Endothelial cell of umbilical vein (primary cell): ENCODE results near the gene MICALL2. TPM values are rescaled to one million over a fixed set of nuclear protein-coding genes. Genes with fewer than 3 reads are reported as not detected.

Source experiments
- BruUV-seq: library from RNA; stranded (reverse); fragments of 400-500 nt; replicated peaks from 2 replicates; lab custom pipeline; 2021; lab: Mats Ljungman, UMichigan
- CTCF ChIA-PET: fragments of 300-600, 350-600 bp; sonication (Branson Sonifier 250); formaldehyde crosslinking; loops from one replicate; lab custom pipeline; 2021; ENCODE audit warnings: antibody characterized with exemption, inconsistent platforms; lab: Charles Lee
- POLR2A ChIA-PET: fragments of 300-600, 350-600 bp; sonication (Branson Sonifier 250); formaldehyde crosslinking; loops from one replicate; lab custom pipeline; 2021; ENCODE audit warnings: antibody characterized with exemption, inconsistent platforms; lab: Charles Lee
- DNase-seq: peaks from one replicate; pipeline ENCODE4 v3.0.0-alpha.2; 2011; ENCODE audit warnings: low read depth, low spot score
- FAIRE-seq: peaks from 2 replicates; lab custom pipeline; 2011; peaks lifted over from hg19 to GRCh38; lab: Jason Lieb, UNC
- H2AFZ ChIP-seq: 2 replicates; pipeline ENCODE4 v1.6.0; 2012; ENCODE audit warnings: low read depth, low read length, control low read depth, inconsistent platforms
- H3K27ac ChIP-seq: 2 replicates; pipeline ENCODE4 v1.5.1; 2011; ENCODE audit warnings: low read depth, mild to moderate bottlenecking, control low read depth, low read length, moderate library complexity; ENCODE audit not compliant: insufficient read depth
- H3K27me3 ChIP-seq, 2 experiments: 2 replicates each; pipeline versions ENCODE4 v1.6.0 to v1.6.1; 2011; ENCODE audit warnings: low read length in 2 of 2, mixed read lengths in 1 of 2; ENCODE audit not compliant: control insufficient read depth in 2 of 2, insufficient read depth in 2 of 2
- H3K36me3 ChIP-seq, 2 experiments: 2 replicates in 1 of 2; 3 replicates in 1 of 2; pipeline ENCODE4 v1.5.1; 2011; ENCODE audit warnings: low read length in 2 of 2, mild to moderate bottlenecking in 1 of 2, moderate library complexity in 1 of 2; ENCODE audit not compliant: control insufficient read depth in 2 of 2, insufficient read depth in 2 of 2; ENCODE audit errors: extremely low read depth in 1 of 2
- H3K4me1 ChIP-seq: 3 replicates; pipeline ENCODE4 v1.5.1; 2011; ENCODE audit warnings: mild to moderate bottlenecking, low read length; ENCODE audit not compliant: control insufficient read depth, insufficient read depth; ENCODE audit errors: extremely low read depth
- H3K4me2 ChIP-seq: 2 replicates; pipeline ENCODE4 v1.6.1; 2011; ENCODE audit warnings: low read length, control low read depth, mixed read lengths; ENCODE audit not compliant: insufficient read depth
- H3K4me3 ChIP-seq, 3 experiments: fragments of 200-600 bp in 1 of 3; sonication (generic), shearing (Covaris generic) in 1 of 3; replicated peaks in 1 of 3; 2 replicates each; pipeline ENCODE4 v1.5.1; 2011 to 2016; ENCODE audit warnings: control low read depth in 3 of 3, low read length in 3 of 3, mild to moderate bottlenecking in 2 of 3, inconsistent platforms in 1 of 3, low read depth in 1 of 3, moderate library complexity in 1 of 3; ENCODE audit not compliant: insufficient read depth in 1 of 3
- H3K79me2 ChIP-seq: 2 replicates; pipeline ENCODE4 v1.6.0; 2012; ENCODE audit warnings: low read length, inconsistent platforms; ENCODE audit not compliant: control insufficient read depth, insufficient read depth
- H3K9ac ChIP-seq: replicated peaks from 2 replicates; pipeline ENCODE3; 2011; ENCODE audit warnings: low read length, control low read depth; ENCODE audit not compliant: insufficient read depth; ENCODE audit errors: extremely low read depth
- H3K9me1 ChIP-seq: replicated peaks from 3 replicates; pipeline ENCODE4 v1.6.0; 2011; ENCODE audit warnings: mild to moderate bottlenecking, low read length; ENCODE audit not compliant: control insufficient read depth, insufficient read depth; ENCODE audit errors: extremely low read depth
- H3K9me3 ChIP-seq: replicated peaks from 2 replicates; pipeline ENCODE4 v1.5.1; 2012; ENCODE audit warnings: low read length, inconsistent platforms; ENCODE audit not compliant: control insufficient read depth, insufficient read depth
- H4K20me1 ChIP-seq: replicated peaks from 2 replicates; pipeline ENCODE3; 2011; ENCODE audit warnings: mild to moderate bottlenecking, low read length; ENCODE audit not compliant: control insufficient read depth, insufficient read depth; ENCODE audit errors: extremely low read depth
- EZH2 ChIP-seq: IDR thresholded peaks from 2 replicates; pipeline ENCODE4 v1.6.1; 2012; ENCODE audit warnings: borderline replicate concordance, low read depth, mild to moderate bottlenecking, moderate library complexity, low read length, inconsistent platforms; ENCODE audit not compliant: severe bottlenecking
- FOS ChIP-seq: IDR thresholded peaks from 2 replicates; pipeline ENCODE4 v1.6.1; 2011; ENCODE audit warnings: mild to moderate bottlenecking, low read length, moderate library complexity, borderline replicate concordance; ENCODE audit not compliant: insufficient read depth
- GATA2 ChIP-seq: IDR thresholded peaks from 2 replicates; pipeline ENCODE4 v1.7.0; 2011; ENCODE audit warnings: low read depth, mild to moderate bottlenecking, moderate library complexity, mixed read lengths, low read length; ENCODE audit not compliant: insufficient read length, insufficient read depth
- JUN ChIP-seq: IDR thresholded peaks from 2 replicates; pipeline ENCODE4 v1.6.1; 2011; ENCODE audit warnings: borderline replicate concordance, low read depth; ENCODE audit not compliant: insufficient read length, insufficient read depth
- MYC ChIP-seq: IDR thresholded peaks from one replicate; pipeline ENCODE4 v1.6.1; 2011; ENCODE audit warnings: mild to moderate bottlenecking, low read depth, low read length
- POLR2A ChIP-seq: IDR thresholded peaks from 2 replicates; pipeline ENCODE4 v1.6.1; 2012; ENCODE audit warnings: low read depth, mild to moderate bottlenecking, control low read depth, low read length
- POLR2AphosphoS5 ChIP-seq: IDR thresholded peaks from 2 replicates; pipeline ENCODE4 v1.6.1; 2012; ENCODE audit warnings: low read depth, mild to moderate bottlenecking, control low read depth, low read length, moderate library complexity; ENCODE audit not compliant: insufficient read depth
- dilution Hi-C: fragments of 300-500 bp; cut with MboI; formaldehyde crosslinking; loops from one replicate; pipeline ENCODE4 v1.15.0; 2019; ENCODE audit warnings: low sequenced_read_pairs; ENCODE audit not compliant: extremely low pct_ligation_motif_present
- intact Hi-C: fragments of 100-400 bp; cut with micrococcal nuclease; formaldehyde crosslinking; loops from one replicate; pipeline ENCODE4 v1.10.0; 2022
- polyA plus RNA-seq, 4 experiments: library from polyadenylated mRNA; depleted of rRNA in 3 of 4; stranded (reverse) in 3 of 4; unstranded in 1 of 4; fragments of >200 nt; gene quantifications; 2 replicates each; pipeline versions ENCODE4 v1.2.1 to v1.2.3, GENCODE V29; 2011 to 2012; ENCODE audit warnings: missing spikeins in 1 of 4
- total RNA-seq: library from RNA; stranded (reverse); gene quantifications from 2 replicates; pipeline ENCODE4 v1.2.3, GENCODE V29; 2021
- TF ChIP-seq, protein P1 (sequence below), 2 donors: IDR thresholded peaks; 1 replicate in 1 of 2; 2 replicates in 1 of 2; pipeline ENCODE4 v1.5.1; 2011; ENCODE audit warnings: low read length in 2 of 2, mild to moderate bottlenecking in 2 of 2, moderate library complexity in 2 of 2, control low read depth in 1 of 2, inconsistent platforms in 1 of 2, low read depth in 1 of 2; ENCODE audit not compliant: insufficient read depth in 1 of 2; ENCODE audit errors: extremely low read depth in 1 of 2
- TF ChIP-seq, protein P2 (sequence below): IDR thresholded peaks from 2 replicates; pipeline ENCODE4 v1.6.1; 2011; ENCODE audit not compliant: insufficient read depth, insufficient read length

The MICALL2 gene
- total and polyA plus RNA-seq, 2 donors (not counting 3 experiments of a cell fraction or from before 2014, with no cell fraction given), result 29.8 to 46.3 TPM

DNA sequence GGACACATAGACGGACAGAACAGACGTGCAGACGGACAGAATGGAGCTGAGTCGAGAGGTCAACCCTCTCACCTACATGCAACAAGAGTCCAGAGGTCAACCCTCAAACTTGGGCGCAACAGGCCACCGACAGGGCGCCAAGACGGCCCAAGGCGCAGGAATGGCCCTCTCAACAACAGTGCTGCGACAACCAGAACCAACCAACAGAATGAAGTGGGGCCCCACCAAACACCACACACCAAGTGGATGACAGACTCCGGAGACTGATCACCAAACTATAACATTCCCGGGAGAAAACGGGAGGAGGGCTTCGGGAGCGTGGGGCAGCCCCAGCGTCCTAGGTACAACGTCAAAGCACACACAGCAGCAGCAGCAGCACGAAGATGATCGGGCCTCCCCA is 31.6 kb upstream of the MICALL2 start:
- no peak for TF ChIP-seq FOS
- TF ChIP-seq POLR2A, result no peak
- TF ChIP-seq, protein P1, sequence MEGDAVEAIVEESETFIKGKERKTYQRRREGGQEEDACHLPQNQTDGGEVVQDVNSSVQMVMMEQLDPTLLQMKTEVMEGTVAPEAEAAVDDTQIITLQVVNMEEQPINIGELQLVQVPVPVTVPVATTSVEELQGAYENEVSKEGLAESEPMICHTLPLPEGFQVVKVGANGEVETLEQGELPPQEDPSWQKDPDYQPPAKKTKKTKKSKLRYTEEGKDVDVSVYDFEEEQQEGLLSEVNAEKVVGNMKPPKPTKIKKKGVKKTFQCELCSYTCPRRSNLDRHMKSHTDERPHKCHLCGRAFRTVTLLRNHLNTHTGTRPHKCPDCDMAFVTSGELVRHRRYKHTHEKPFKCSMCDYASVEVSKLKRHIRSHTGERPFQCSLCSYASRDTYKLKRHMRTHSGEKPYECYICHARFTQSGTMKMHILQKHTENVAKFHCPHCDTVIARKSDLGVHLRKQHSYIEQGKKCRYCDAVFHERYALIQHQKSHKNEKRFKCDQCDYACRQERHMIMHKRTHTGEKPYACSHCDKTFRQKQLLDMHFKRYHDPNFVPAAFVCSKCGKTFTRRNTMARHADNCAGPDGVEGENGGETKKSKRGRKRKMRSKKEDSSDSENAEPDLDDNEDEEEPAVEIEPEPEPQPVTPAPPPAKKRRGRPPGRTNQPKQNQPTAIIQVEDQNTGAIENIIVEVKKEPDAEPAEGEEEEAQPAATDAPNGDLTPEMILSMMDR (IDR thresholded peaks at IDR 0.05; ENCODE audit: extremely low read depth in 1 of 2, insufficient read depth in 1 of 2, low read depth in 1 of 2, low read length in 2 of 2), result no peak
- TF ChIP-seq POLR2AphosphoS5, result no peak
- no peak for TF ChIP-seq JUN
- no peak for TF ChIP-seq MYC
- TF ChIP-seq EZH2, result no peak
- TF ChIP-seq GATA2, result no peak
- TF ChIP-seq, protein P2, sequence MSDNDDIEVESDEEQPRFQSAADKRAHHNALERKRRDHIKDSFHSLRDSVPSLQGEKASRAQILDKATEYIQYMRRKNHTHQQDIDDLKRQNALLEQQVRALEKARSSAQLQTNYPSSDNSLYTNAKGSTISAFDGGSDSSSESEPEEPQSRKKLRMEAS, result no peak
- FAIRE-seq, result no peak

More for the DNA sequence above, 31.6 kb upstream of the MICALL2 start:
- no peak overlapping the region for H3K4me2 ChIP-seq
- no peak overlapping the region for H3K4me3 ChIP-seq
- H3K27ac ChIP-seq, result no peak overlapping the region
- BruUV-seq, result no TSS peak
- ChIA-PET CTCF (no interaction called here), POLR2A (no interaction called here)
- dilution Hi-C loops (no loop called here), intact Hi-C loops (no loop called here)
- DNase-seq, result no peak
- H3K27me3 ChIP-seq, result no peaks in the 10 kb centered on the region
- H3K79me2 ChIP-seq, result no peaks in the 10 kb centered on the region
- H4K20me1 ChIP-seq, result no peaks in the 10 kb centered on the region
- no peaks in the 10 kb centered on the region for H3K9me3 ChIP-seq
- H3K4me1 ChIP-seq, result no peaks in the 10 kb centered on the region
- no peak overlapping the region for H3K9ac ChIP-seq
- H3K9me1 ChIP-seq, result no peaks in the 10 kb centered on the region
- H3K36me3 ChIP-seq, result peaks cover 9 to 47% of the 10 kb centered on the region in 2 experiments
- no peak overlapping the region for H2AFZ ChIP-seq
